Esophagus squamous epithelium (tissue), 4 donors: ENCODE data around the gene PRKAA1. TPM values are rescaled to one million over a fixed set of nuclear protein-coding genes. Genes with fewer than 3 reads are reported as not detected.

ENCODE experiments used
- small RNA-seq, 4 donors: library from RNA; depleted of rRNA; stranded (forward); fragments of <200 nt; gene quantifications; one replicate each; pipeline ENCODE3, GENCODE V24; 2016
- total RNA-seq, 4 donors: library from RNA; depleted of rRNA; stranded (reverse); fragments of >200 nt; gene quantifications; one replicate each; pipeline ENCODE4 v1.1.0, GENCODE V29; 2016

The PRKAA1 gene
- total RNA-seq, 4 donors from 2014 or later = 32.0 to 61.9 (median 51.9) TPM

Small RNA genes lying within 50 kb of the gene (small RNA-seq; reads per million reads assigned to genes)
- gene RF00191 (0 reads per million in 4 donors), gene SNORD72 (90.8 to 307 (median 140) reads per million in 4 donors)

Other genes with a start within 250 kb of the PRKAA1 start
- 10 to 100 TPM in 2 of 4 donors, 1 to 10 TPM in 2; 7.1 to 21.9 (median 11.6) TPM for gene PTGER4, start 118.5 kb downstream of the PRKAA1 start, total RNA-seq
- 10 to 100 TPM in 1 of 4 donors, 1 to 10 TPM in 3; 5.0 to 12.6 (median 7.0) TPM for gene TTC33, start 42.4 kb downstream of the PRKAA1 start, total RNA-seq
- gene RPL37, start 36.8 kb upstream of the PRKAA1 start, total RNA-seq = 100 to 1,000 TPM in 1 of 4 donors, 10 to 100 TPM in 3; 79.6 to 183 (median 88.2) TPM
- 10 to 100 TPM; 17.7 to 20.4 (median 19.2) TPM for gene CARD6, start 43.0 kb upstream of the PRKAA1 start, total RNA-seq
- 100 to 1,000 TPM in 2 of 4 donors, 10 to 100 TPM in 1, 1 to 10 TPM in 1; 8.2 to 245 (median 108) TPM for gene C7, start 111.1 kb upstream of the PRKAA1 start, total RNA-seq